ENCODE measurements around the gene CTNNA1. TPM values are rescaled to one million over a fixed set of nuclear protein-coding genes. Genes with fewer than 3 reads are reported as not detected.
A peak's percentile ranks its signal among the peaks of the same experiment; 100 is the strongest.

CTNNA1 gene
- total RNA-seq, 2 donors from 2014 or later = 266 to 322 TPM

DNA sequence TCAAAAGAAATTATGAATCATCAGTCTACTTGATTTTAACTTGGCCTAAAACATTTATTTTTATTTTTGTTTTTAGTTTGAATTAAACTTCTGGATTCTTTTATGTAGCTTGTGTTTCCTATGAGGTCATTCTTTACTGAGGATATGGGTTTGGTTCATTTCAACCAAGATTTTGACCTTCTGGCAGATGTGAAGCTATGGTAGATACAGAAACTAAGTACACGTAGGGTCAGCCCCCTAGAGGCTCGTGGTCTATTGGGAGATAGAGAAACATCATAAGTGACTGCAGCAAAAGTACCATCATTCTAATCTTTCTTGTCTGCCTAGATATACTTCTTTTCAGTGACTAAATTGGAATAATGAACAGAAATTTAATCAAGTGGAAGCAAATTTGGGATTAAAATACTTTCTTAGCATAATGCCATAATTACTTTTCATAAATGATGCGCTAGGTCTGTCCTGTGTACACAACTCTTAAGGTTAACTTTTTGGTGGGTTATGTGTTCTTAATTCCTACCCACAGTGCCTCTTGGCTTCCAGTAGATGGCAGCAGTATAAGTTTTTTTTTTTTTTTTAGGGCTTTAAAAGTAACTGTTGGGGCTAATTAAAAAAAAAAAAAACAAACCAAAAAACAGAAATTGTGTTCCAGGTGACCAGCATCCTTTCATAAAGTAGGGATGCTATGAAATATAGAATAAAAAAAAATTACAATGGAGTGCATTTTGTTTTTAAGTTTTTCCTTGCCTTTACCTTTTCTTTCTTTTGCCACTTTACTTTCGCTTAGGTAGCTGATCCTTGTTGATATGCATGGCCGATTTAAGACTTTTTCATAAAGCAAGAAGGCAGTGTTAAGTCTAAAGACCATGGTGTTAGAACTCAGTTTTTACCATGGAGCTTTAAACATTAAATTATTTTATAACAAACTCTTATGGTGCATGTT lies 72.0 kb downstream of the CTNNA1 start:
- H3K4me1 ChIP-seq (ENCODE audit: control insufficient read depth in 1 of 2, low read depth in 2 of 2) = peaks cover 12 to 39% of the 10 kb centered on the region in 2 donors
- H3K27ac ChIP-seq = peak overlapping the region in 1 of 2 donors; percentile 26
- no peak for DNase-seq (ENCODE audit: low spot score)
- TF ChIP-seq, protein P1, sequence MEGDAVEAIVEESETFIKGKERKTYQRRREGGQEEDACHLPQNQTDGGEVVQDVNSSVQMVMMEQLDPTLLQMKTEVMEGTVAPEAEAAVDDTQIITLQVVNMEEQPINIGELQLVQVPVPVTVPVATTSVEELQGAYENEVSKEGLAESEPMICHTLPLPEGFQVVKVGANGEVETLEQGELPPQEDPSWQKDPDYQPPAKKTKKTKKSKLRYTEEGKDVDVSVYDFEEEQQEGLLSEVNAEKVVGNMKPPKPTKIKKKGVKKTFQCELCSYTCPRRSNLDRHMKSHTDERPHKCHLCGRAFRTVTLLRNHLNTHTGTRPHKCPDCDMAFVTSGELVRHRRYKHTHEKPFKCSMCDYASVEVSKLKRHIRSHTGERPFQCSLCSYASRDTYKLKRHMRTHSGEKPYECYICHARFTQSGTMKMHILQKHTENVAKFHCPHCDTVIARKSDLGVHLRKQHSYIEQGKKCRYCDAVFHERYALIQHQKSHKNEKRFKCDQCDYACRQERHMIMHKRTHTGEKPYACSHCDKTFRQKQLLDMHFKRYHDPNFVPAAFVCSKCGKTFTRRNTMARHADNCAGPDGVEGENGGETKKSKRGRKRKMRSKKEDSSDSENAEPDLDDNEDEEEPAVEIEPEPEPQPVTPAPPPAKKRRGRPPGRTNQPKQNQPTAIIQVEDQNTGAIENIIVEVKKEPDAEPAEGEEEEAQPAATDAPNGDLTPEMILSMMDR (IDR thresholded peaks at IDR 0.05) = no peak
- no peak for ATAC-seq (ENCODE audit: insufficient number of reproducible peaks, low FRiP score, low read depth)
- no peaks in the 10 kb centered on the region for H3K27me3 ChIP-seq (replicated peaks; ENCODE audit: insufficient read depth)
- no peak overlapping the region for H3K4me3 ChIP-seq
- H3K9me3 ChIP-seq = no peaks in the 10 kb centered on the region
- peaks cover 3% of the 10 kb centered on the region for H3K36me3 ChIP-seq

- ATAC-seq (ENCODE audit: insufficient number of reproducible peaks, low FRiP score, low read depth) (no peak), DNase-seq (ENCODE audit: low spot score) (no peak)
- no peak overlapping the region for H3K27ac ChIP-seq
- TF ChIP-seq, protein P1 (IDR thresholded peaks at IDR 0.05) = no peak
- peaks cover 3% of the 10 kb centered on the region for H3K36me3 ChIP-seq
- H3K4me3 ChIP-seq = no peak overlapping the region
- H3K27me3 ChIP-seq (replicated peaks; ENCODE audit: insufficient read depth) = no peaks in the 10 kb centered on the region
- H3K9me3 ChIP-seq = no peaks in the 10 kb centered on the region
- H3K4me1 ChIP-seq (ENCODE audit: control insufficient read depth in 1 of 2, low read depth in 2 of 2) = peaks cover 13 to 21% of the 10 kb centered on the region in 2 donors
These were observed 75.3 kb downstream of the CTNNA1 start for GRCh38 chr5:138828556-138828955.

DNA sequence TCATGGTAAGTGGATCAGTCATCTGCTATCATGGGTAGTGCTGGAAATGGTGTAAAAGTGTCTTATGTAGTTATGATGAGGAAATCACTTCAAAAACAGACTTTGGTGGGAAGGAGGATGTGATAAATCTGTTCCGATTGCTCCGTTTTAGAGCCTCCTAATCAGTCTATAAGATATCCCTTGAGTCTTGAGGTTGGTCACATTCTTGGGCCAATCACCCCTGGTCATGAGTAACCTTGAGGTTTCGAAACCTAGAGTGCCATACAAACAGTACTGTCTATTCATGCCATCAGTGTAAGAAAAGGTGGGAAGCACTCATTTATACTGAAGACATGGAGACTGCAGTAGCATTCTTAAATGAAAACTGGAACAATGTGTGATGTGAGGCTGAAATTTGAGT lies 76.1 kb downstream of the CTNNA1 start:
- Histone ChIP-seq H3K36me3 (peaks cover 3% of the 10 kb centered on the region), H3K4me1 (ENCODE audit: control insufficient read depth in 1 of 2, low read depth in 2 of 2) (peaks cover 9 to 22% of the 10 kb centered on the region in 2 donors), H3K27me3 (replicated peaks; ENCODE audit: insufficient read depth) (no peaks in the 10 kb centered on the region), H3K9me3 (no peaks in the 10 kb centered on the region), H3K27ac (no peak overlapping the region), H3K4me3 (no peak overlapping the region)
- DNase-seq (ENCODE audit: low spot score) = no peak
- ATAC-seq (ENCODE audit: insufficient number of reproducible peaks, low FRiP score, low read depth) = no peak
- TF ChIP-seq, protein P1 (IDR thresholded peaks at IDR 0.05) = no peak

DNA sequence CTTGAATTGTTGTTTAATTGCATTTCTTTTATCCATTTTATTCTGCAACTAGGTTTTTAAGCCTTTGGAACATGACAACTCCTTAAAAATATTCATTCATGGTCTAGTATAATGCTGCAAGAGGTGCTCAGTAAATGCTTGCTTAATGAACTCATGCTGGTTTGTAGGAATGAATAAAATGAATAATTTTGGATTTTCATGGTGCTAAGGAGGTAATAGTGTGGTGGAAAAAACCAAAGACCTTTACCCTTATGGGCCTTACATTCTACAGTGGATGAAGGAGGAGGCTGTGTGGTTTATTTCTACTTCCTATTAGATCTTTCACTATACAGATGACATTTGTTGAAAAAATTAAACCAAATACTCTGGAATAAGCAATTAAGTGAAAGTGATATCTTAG lies 78.5 kb downstream of the CTNNA1 start:
- Histone ChIP-seq H3K4me3 (no peak overlapping the region), H3K27me3 (replicated peaks; ENCODE audit: insufficient read depth) (no peaks in the 10 kb centered on the region)
- no peak for ATAC-seq (ENCODE audit: insufficient number of reproducible peaks, low FRiP score, low read depth)

GRCh38 chr5:138832218-138832617 lies 79.0 kb downstream of the CTNNA1 start:
- Histone ChIP-seq H3K9me3 (no peaks in the 10 kb centered on the region), H3K27me3 (replicated peaks; ENCODE audit: insufficient read depth) (no peaks in the 10 kb centered on the region), H3K27ac (no peak overlapping the region), H3K36me3 (peaks cover 3% of the 10 kb centered on the region), H3K4me1 (ENCODE audit: control insufficient read depth in 1 of 2, low read depth in 2 of 2) (peaks cover 6 to 31% of the 10 kb centered on the region in 2 donors), H3K4me3 (no peak overlapping the region)
- no peak for DNase-seq (ENCODE audit: low spot score)
- TF ChIP-seq, protein P1 (IDR thresholded peaks at IDR 0.05) = no peak
- no peak for ATAC-seq (ENCODE audit: insufficient number of reproducible peaks, low FRiP score, low read depth)

More for the DNA sequence above, 78.5 kb downstream of the CTNNA1 start:
- Histone ChIP-seq H3K9me3 (no peaks in the 10 kb centered on the region), H3K27ac (no peak overlapping the region), H3K36me3 (peaks cover 3% of the 10 kb centered on the region), H3K4me1 (ENCODE audit: control insufficient read depth in 1 of 2, low read depth in 2 of 2) (peaks cover 6 to 31% of the 10 kb centered on the region in 2 donors)
- TF ChIP-seq, protein P1 (IDR thresholded peaks at IDR 0.05) = no peak
- DNase-seq (ENCODE audit: low spot score) = no peak

Data from thoracic aorta (tissue), 2 donors.